Prostate gland (tissue), 2 donors: ENCODE data around the gene NARF.

ENCODE experiments used
- CTCF ChIP-seq, 4 experiments: fragments of 200-600 bp in 2 of 4; fragments of 450-650 bp in 2 of 4; sonication (generic) in 2 of 4; IDR thresholded peaks; 1 replicate in 3 of 4; 2 replicates in 1 of 4; pipeline ENCODE4 v1.5.1; 2016 to 2019; ENCODE audit warnings: antibody characterized with exemption in 4 of 4, mild to moderate bottlenecking in 2 of 4, moderate library complexity in 2 of 4
- POLR2A ChIP-seq: fragments of 450-650 bp; IDR thresholded peaks from one replicate; pipeline ENCODE4 v1.6.1; 2016; ENCODE audit warnings: antibody characterized with exemption, mild to moderate bottlenecking

- no peak for TF ChIP-seq POLR2A
- TF ChIP-seq CTCF (IDR thresholded peaks at IDR 0.05) = no peak
Measured at GRCh38 chr17:82527898-82528297, 69.4 kb downstream of the NARF start.
